Activated CD8-positive, alpha-beta memory T cell treated with anti-CD3 and anti-CD28 coated beads, Interleukin-2, amount 50 U/mL, for 1 hour (primary cell): ENCODE results near the gene KIAA1671.
"Not testable (repeated sequence)": the region's sequence is repeated elsewhere in the genome, so short reads cannot be mapped to it uniquely, and the experiment has no call there.

Experiments
- DNase-seq: peaks from one replicate; pipeline ENCODE4 v3.0.0-alpha.2; 2020; ENCODE audit errors: extremely low read depth

Gene KIAA1671

GRCh38 chr22:24951942-24952836 is at the start of gene KIAA1671:
Gene KIAA1671 (plus strand): TSS chr22:24952716. CDS start chr22:25028000, 75,284 bp downstream.
- peak; percentile 29 for DNase-seq

- DNase-seq, result no peak
These were observed 46.6 kb upstream of the KIAA1671 start for GRCh38 chr22:24905909-24906308.

DNA sequence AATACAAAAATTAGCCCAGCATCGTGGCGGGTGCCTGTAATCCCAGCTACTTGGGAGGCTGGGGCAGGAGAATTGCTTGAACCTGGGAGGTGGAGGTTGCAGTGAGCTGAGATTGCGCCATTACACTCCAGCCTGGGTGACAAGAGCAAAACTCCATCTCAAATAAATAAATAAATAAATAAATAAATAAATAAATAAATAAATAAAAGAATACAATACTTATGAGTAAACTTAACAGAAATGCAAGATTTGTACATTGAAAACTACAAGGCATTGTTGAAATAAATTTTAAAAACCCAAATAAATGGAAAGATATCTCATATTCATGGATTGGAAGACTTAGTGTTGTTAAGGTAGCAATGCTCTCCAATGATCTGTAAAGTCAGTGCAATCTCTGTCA is 45.4 kb upstream of the KIAA1671 start:
- DNase-seq, result not testable (repeated sequence)

- no peak for DNase-seq
These were observed 32.5 kb upstream of the KIAA1671 start for GRCh38 chr22:24920029-24920428.

- DNase-seq, result no peak
These were observed 26.7 kb upstream of the KIAA1671 start for GRCh38 chr22:24925586-24926427.

GRCh38 chr22:24926428-24926725 is 26.1 kb upstream of the KIAA1671 start:
- no peak for DNase-seq

DNA sequence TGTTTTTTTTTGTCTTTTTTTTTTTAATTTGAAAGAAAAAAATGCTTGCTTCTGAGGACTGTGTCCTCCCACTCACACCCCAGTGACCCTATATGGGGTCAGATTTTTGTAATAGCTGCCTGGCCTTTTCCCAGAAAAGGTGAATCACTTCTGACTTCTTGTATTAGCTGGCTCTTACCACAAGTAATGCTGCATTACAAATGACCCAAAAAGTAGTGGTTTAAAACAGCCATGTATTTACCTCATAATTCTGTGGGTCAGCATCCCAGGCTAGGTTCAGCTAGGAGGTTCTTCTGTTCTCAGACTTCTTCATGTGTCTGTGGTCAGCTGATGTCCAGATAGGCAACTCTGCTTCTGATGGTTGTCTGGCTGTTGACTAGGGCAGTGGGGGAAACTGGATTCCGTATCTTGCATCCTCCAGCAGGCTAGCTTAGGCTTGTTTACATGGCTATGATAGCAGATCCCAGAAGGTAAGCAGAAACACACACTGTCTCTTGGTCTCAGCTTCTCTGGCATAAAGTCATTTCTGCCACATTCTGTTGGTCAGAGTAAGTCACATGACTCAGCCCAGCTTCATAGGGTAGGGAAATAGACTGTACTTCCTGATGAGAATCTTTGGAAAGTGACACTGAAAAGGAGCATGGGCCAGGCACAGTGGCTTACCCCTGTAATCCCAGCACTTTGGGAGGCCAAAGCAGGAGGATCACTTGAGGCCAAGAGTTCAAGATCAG is 25.5 kb upstream of the KIAA1671 start:
- DNase-seq, result no peak

DNA sequence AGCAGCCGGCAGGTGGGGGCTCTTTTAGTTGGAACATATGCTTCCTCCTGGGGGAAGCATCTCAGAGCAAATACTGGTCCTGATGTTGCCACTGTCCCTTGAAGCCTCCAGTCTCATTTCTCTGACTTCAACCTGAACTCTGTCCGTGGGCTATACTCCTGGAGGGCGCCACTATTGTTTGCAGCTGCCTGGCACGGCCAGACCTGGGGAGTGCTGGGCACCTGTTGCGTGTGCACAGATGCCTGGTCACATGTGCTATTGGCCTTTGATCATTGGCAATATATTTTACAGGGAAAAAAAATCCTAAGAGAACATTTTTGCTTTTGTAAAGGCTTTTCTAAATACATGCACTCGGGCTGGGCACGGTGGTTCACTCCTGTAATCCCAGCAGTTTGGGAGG is 24.2 kb upstream of the KIAA1671 start:
- no peak for DNase-seq

DNA sequence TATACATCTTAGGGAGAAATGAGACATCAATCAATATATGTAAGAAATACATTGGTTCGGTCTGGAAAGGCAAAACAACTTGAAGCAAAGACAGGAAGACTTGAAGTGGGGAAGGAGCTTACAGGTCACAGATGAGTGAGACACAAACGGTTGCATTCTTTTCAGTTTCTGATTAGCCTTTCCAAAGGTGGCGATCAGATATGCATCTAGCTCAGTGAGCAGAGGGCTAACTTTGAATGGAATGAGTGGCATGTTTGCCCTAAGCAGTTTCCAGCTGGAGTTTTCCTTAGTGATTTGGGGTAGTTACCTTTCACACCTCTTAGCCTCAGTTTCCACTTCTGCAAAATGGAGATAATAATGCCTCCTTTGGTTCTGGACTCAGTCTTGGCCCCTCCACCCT is 21.8 kb upstream of the KIAA1671 start:
- no peak for DNase-seq

GRCh38 chr22:24935771-24936483 is 16.6 kb upstream of the KIAA1671 start:
- no peak for DNase-seq

GRCh38 chr22:24937114-24937513 is 15.4 kb upstream of the KIAA1671 start:
- no peak for DNase-seq

GRCh38 chr22:24938741-24939341 is 13.7 kb upstream of the KIAA1671 start:
- DNase-seq, result no peak

DNA sequence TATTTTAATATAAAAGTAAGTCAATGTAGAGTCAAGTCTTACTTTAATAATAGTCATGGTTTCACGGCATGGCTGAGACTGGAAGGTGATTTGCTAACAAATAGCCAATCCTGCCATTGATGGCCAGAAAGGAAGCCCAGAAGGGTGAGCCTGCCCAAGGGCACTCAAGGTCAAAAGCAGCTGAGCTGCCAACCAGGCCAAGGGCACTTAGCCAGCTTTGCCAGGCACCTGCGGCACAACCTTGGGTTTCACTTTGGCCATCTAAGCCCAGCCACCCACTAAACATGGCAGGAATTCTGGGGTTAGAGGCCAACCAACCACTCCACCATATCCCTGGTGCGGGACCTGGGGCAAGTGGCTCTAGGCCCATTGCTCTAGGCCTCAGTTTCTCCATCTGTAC is 10.2 kb upstream of the KIAA1671 start:
- DNase-seq, result no peak

DNA sequence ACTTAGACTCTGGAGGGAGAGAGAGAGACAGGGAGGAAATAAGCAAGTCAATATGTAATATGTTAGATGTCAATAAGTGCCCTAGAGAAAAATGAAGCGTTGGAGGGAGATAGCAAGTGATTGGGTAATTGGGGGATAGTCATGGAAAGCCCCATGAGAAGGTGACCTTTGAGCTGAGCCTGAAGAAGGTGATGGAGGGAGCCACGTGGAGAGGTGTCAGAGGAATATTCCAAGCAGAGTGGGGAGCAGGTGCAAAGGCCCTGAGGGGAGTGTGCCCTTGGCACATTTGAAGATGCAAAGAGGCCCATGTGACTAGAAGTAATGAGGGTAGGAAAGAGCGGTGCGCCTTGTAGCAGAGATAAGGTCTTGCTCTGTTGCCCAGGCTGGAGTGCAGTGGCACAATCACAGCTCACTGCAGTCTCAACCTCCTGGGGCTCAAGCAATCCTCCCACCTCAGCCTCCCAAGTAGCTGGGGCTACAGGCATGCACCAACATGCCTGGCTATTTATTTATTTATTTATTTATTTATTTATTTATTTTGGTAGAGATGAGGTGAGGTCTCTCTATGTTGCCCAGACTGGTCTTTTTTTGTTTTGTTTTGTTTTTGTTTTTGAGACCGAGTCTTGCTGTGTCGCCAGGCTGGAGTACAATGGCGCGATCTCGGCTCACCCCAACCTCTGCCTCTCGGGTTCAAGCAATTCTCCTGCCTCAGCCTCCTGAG is 8.1 kb upstream of the KIAA1671 start:
- no peak for DNase-seq

DNA sequence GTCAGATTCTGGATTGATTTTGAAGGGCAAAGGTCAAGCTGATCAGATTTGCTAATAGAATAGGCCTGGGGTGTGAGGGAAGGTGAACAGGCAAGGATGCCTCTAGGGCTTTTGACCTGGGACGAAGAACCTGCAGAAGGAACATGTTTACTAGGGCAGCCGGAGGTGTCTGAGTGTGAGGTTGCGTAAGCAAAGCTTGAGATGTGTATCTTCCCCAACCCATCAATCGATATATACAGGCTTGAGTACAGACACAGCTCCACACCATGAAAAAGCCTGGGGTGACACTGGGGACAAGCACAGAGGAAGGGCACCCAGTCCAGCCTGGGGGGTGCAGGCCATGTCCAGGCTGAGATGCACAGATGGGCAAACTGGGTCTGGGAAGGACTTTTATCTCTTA is 7.1 kb upstream of the KIAA1671 start:
- no peak for DNase-seq

DNA sequence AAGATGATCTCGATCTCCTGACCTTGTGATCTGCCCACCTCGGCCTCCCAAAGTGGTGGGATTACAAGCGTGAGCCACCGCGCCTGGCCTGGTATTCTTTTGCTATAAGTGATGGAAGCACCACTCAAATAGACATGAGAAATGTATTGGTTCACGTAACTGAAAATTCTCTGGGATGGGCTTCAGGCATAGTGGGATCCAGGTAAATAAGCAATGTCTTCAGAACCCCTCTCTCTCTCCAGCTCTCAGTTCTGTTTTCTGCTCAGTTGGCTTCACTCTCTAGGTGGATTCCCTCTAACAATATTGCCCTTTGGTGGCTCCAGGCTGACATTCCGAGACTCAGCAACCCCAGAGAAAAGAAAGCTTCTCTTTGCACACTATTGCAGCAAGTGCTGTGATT is 5.1 kb upstream of the KIAA1671 start:
- no peak for DNase-seq

- no peak for DNase-seq
These were observed 4.6 kb upstream of the KIAA1671 start for GRCh38 chr22:24947881-24948280.

GRCh38 chr22:24948356-24949202 is 3.9 kb upstream of the KIAA1671 start:
- no peak for DNase-seq

DNA sequence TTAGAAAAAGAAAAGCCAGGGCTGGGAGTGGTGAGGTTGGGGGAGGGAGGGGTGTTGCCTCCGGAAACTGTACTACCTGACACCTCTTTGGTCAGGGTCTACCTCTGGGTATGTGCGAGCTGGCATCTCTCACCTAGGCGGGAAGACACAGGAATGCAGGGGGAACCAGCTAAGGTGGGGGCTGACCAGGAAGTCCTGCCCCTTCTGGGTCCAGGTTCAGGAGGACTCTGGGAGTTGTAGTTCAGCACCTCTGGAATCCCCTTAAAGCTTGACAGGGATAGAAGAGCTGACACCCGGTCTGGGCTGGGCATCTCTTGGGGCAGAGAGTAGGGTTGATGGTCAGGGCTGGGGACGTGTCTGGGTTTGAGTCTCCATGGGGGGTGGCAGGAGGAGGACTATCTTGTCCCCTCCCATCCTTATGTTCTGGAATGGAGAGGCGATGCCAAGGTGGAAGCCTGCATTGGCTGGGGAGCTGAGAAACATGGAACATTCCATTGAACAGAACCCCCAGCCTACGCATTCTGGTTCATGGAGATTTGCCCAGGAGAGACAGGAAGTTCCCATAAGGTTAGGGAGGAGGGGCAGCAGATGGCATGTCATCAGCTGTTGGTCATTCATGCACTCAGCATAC is 2.1 kb upstream of the KIAA1671 start:
- no peak for DNase-seq
